NCI-H1930 (cell line): ENCODE results near the gene MCF2L.
"Not testable (repeated sequence)": the region's sequence is repeated elsewhere in the genome, so short reads cannot be mapped to it uniquely, and the experiment has no call there.

Experiments used
- DNase-seq, 2 experiments: peaks; one replicate each; lab custom pipeline; 2025; lab: John Stamatoyannopoulos, UW

Gene MCF2L, protein sequence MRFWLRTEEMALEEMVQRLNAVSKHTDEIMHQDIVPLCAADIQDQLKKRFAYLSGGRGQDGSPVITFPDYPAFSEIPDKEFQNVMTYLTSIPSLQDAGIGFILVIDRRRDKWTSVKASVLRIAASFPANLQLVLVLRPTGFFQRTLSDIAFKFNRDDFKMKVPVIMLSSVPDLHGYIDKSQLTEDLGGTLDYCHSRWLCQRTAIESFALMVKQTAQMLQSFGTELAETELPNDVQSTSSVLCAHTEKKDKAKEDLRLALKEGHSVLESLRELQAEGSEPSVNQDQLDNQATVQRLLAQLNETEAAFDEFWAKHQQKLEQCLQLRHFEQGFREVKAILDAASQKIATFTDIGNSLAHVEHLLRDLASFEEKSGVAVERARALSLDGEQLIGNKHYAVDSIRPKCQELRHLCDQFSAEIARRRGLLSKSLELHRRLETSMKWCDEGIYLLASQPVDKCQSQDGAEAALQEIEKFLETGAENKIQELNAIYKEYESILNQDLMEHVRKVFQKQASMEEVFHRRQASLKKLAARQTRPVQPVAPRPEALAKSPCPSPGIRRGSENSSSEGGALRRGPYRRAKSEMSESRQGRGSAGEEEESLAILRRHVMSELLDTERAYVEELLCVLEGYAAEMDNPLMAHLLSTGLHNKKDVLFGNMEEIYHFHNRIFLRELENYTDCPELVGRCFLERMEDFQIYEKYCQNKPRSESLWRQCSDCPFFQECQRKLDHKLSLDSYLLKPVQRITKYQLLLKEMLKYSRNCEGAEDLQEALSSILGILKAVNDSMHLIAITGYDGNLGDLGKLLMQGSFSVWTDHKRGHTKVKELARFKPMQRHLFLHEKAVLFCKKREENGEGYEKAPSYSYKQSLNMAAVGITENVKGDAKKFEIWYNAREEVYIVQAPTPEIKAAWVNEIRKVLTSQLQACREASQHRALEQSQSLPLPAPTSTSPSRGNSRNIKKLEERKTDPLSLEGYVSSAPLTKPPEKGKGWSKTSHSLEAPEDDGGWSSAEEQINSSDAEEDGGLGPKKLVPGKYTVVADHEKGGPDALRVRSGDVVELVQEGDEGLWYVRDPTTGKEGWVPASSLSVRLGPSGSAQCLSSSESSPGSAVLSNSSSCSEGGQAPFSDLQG

DNA sequence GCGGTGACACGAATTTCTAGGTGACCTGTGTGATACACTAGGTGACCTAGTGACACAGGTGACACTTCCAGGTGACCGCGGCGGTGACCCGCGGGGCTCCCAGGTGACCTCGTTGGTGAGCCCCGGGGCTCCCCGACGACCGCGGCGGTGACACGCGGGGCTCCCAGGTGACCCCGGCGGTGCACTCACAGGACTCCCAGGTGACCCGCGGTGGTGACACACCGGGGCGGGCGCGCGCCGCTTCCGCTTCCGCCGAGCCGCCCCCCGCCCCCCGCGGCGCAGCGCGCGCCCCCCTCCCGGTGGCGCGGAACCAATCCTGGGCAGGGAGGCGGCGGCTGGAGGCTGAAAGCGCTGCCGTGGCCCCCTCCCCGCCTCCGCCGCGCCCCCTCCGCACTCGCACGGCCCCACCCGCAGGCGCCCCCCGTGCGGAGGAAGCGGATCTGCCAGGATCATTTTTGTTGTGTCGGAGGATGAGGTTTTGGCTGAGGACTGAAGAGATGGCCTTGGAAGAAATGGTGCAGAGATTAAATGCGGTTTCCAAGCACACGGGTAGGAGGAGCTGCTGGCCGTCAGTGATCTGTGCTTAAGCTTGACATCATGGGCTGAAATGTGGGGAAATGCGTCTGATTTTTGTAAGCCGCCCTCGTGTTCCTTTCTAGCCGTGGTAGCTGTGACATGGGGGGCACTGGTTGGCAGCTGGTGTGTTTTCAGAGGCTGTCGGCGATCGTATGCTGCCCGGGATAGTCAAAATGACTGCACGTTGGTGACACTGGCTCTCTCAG, at the start of gene MCF2L:
MCF2L (plus strand) TSS at position 305 of the 782 bp plus-strand sequence; CDS start at position 471, 166 bp downstream.
- DNase-seq, result peak; percentile 49 to 72

DNA sequence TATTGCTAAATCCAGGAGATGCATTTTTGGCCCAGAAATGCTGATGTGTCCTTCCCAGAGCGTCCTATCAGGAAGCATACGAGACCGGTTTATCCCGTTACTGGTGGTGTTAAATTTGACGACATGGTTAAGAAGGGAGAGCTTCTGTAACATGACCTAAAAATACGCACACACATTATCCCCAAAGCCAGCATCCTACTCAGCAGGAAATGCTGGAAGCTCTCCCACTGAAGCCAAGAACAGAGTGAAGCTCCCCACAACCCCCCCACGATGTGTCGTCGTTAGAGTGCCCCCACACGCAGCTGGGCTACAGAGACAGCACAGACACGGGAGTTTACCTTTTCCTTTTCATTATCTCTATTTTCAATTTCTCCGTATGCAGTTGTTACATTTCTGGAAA, 45.1 kb upstream of the MCF2L start:
- DNase-seq, result no peak

DNA sequence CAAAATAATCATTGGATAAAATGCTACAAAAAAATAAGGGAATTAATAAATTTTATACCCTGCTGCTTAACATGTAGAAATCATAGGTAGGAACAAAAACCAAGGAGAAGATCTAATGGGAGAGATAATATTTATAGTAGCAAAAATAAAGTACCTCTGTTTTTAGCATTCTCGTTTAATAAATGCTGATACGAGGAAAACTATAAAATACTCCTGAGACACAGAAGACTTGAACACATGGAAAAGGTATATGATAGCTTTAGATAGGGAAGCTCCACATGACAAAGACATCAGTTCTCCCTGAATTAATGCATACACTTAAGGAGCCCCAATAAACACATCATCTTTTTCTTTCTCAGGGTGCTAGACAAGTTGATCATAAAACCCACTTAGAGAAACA, 44.6 kb upstream of the MCF2L start:
- DNase-seq, result no peak

DNA sequence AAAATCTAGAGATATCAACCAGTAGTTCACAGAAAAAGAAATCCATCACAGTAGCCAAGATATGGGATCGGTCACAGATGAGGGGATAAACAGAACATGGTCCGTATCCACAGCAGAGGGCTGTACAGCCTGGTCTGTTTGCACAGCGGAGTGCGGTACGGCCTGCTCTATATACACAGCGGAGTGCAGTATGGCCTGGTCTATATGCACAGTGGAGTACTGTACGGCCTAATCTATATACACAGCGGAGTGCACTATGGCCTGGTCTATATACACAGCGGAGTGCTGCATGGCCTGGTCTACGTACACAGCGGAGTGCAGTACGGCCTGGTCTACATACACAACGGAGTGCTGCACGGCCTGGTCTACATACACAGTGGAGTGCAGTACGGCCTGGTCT, 43.0 kb upstream of the MCF2L start:
- DNase-seq, result no peak

DNA sequence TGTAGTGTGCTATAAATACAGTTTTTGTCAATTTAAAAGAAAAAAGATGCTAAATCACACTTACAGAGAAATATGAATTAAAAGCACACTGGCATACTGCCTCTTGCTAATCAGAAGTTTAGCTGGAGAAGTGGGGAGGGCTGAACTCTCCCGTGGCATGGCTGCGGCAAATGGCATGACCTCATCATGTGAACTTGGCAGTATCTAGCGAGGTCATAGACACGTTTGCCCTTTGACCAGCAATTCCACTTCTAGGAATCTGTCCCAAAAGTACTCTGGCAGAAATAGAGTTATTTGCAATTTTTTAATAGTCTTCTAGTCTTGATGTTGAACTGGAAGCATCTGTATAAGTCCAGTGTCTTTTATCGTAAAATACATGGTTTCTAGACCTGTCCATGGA, 42.0 kb upstream of the MCF2L start:
- DNase-seq, result no peak

DNA sequence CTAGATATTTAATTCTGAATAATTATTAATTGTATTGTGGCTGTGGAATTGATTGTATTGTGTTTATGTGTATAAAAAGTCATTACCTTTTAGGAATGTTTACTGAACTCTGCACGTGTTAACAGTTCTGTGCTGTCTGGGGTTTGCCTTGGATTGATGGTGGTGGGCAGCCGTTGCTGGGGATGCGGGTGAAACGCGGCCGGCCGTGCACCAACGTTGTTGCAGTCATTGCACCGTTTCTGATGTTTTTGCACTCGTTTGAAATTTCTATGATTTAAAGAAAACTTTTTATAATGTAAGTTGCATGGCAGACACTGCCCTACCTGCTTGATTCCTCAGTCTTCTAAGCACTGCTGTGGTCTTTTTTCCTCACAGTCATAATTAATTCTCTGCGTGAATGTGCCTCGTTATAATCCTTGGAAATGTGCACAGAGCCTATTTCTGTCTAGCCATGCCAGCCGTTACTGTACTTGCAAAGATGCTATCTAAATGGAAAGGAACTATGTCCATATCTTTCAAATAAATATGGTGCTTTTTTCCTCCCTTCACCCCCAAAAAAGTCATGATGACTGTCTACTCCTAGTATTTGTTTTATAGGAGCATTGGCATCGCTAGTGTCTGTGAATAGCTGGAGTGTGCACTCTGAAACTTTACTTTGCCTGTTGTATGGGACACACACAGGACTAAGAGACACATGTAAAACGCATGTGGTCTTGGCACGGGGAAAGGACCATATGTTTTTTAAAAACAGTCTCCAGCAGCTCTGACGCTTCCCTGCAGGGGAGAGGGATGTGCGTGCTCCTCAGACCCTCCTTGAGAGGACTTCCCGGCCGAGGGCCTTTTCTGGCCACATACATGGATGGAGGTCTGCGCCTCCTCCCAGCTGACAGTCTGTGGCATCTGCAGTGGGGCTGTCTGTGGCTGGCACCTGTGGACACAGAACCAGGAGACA, 40.7 kb upstream of the MCF2L start:
- no peak for DNase-seq

DNA sequence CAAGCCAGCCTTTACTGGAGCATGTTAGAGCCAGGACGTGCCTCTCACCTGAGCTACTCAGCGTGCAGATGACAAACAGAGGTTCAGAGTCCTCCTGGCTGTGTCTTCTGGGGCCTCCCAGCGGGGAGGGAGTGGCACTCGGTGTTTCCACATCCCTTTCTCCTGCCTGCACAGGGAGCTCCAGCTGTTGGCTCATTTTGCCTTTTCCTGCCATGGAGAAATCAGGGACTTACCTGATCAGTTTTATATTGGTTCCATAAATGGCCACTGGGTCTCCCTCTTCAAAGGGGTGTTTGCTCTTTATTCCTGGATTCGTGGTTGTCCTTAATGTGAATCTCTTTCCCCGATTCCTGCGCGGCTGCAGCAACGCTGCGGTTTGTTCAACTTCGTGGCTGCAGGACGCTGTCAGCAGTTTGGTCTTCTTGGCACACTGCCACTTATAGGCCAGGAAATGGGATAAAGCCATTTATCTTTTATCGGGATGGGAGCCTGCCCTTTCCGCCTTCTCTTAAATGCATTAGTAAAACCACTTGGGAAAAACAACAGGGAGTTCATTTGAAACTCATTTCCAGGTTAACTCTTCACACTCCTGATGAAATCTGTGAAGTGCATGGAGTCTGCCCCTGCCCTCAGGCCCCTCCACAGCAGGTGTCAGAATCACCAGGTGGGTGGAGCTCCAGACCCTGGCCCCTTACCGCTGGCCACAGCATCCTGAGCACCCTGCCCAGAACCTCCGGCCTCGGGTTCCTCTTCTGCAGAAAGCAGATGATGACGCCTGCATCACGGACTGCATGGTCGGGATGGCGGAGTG, 39.8 kb upstream of the MCF2L start:
- no peak for DNase-seq

DNA sequence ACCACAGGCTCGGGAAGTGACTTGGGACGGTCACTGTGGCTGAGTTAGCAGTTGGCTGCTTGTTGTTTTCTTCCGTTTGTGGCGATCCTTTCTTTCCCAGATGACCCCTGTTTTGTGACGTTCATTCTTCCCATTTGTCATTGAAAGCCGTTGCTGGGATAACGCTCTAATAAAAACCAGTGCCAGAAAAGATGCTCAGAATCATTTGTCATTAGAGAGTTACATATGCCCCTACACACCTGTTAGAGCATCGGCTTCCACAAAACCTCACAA, 39.3 kb upstream of the MCF2L start:
- no peak for DNase-seq

DNA sequence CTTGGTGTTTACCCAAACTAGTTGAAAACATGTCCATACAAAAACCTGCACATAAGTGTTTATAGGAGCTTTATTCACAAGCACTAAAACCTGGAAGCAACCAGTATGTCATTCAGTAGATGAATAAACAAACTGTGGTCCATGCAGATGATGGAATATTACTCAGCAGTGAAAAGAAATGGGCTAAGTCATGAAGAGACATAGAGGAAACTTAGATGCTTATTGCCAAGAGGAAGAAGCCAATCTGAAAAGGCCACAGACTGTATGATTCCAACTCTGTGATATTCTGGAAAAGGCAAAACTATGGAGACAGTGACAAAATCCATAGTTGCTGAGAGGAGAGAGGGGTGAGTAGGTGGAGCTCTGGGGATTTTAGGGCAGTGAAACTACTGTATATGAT, 38.8 kb upstream of the MCF2L start:
- no peak for DNase-seq

DNA sequence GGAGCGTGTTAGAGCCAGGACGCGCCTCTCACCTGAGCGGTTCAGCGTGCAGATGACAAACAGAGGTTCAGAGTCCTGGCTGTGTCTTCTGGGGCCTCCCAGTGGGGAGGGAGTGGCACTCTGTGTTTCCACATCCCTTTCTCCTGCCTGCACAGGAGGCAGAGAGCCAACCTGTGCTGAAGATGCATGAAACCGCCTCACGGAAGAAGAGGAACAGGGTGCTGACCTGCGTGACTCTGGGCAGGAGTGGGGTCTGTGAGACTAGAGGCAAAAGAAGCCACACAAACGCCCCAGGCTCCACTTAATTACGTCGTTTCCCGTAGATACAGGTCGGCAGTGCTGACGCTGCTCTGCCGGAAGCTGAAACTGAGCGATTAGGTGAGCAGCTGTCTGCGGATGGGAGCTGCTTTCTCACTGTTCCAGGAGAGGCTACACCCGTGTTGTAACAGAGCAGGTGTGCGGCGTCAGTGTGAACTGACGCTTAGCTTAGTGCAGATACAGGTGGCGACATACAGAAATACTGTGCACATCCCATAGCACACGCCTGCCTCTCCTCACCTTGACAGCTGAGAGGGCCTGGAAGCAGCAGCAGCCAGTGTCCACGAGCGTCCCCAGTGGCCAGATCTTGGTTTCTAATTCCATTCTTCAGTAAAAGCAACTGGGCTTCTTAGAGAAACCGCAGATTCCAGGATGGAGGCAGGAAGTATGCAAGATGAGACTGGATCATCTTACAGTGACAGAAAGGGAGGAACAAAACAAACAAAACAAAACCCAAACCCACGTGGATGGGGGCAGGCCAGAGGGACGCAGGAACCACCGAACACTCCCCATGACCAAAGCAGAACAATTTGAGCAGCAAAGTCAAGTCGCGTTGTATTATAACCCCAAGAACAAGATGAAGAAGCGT, 37.7 kb upstream of the MCF2L start:
- peak; percentile 62 to 71 for DNase-seq

DNA sequence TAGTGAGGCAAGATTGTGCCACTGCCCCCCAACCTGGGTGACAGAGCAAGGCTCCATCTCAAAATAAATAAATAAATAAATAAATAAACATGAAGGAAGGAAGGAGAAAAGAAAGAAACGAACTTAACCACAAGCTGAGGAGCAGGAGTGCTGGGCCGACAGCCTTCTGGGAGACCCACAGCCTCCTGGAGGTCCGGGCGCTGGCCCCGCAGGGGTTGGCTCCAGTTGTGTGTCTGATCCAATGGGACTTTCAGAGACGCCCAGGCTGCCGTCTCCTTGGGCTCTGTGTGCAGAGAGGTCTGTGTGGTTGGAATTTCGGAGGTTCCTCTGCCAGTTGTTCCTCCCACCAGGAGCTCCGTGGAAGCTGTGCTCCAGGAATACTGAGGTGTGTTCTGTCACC, 36.0 kb upstream of the MCF2L start:
- DNase-seq, result no peak

DNA sequence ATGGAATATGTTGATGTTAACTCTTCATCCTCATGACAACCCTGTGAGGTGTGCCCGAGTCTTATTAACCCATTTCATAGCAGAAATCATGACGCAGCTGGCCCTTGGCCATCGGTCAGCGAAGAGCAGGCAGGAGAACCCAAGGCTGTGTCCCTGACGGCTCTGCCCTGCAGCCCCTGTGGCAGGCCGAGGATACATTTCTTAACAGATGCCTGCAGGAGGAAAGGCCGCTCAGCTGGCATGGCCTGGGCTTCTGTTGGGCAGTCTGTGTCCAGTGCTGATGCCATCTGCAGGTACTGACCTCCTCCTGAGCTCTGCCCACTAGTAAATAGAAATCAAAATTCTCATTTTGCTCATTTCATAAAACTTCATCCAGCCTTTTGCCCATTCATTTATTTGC, 35.4 kb upstream of the MCF2L start:
- no peak for DNase-seq

DNA sequence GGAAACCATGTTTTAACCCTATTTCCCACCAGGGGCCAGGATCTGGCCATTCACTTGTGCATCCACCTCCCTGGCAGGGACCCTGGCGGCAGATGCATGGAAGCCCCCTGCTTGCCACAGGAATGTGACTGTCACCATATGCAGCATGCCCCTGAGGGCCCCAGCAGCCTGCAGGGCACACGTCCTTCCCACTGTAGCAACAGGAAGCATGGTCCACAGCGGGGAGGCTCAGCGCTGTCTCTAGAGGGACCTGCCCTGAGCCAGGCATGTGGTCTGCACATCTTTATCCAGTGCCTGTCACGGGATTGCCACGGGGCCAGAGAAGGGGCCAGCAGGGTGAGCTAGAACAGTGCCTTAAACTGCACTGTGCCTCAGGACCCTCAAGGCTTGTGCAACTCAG, 34.9 kb upstream of the MCF2L start:
- no peak for DNase-seq

DNA sequence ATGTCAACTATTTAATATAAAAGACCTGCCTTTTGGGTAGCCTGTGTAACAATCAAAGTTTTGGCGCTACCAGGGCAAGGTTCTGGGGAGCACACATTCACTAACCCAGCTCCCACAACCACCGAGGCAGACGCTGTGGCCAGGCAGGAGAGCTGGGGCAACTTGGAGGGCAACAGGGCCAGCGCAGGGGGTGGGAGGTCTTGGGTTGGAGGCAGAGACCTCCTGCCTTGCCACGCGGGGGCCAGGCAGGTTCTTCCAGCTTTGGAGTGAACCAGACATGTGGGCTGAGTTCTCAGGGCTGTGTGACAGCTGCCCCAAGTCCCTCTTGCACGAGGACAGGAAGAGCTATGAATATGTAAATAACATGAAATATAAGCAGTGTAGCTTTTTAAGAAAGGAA, 30.3 kb upstream of the MCF2L start:
- DNase-seq, result no peak

DNA sequence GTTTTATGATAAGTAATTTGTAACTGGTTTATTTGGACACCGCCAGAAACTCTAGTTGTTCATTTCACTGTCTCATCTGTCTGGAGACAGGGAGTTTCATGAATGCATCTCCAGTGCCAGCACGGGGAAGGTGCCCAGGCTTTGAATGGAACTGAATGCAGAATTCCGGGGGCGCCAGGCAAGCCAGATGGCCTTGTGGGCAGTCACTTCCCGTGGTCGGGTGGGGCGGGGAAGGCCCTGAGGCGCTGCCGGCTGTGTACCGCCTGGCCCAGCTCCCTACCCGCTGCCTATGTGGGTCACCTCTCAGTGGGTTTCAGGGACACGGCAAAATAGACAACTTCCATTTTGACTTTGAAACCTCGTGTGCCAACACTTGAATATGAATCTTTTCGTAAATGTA, 28.8 kb upstream of the MCF2L start:
- no peak for DNase-seq

DNA sequence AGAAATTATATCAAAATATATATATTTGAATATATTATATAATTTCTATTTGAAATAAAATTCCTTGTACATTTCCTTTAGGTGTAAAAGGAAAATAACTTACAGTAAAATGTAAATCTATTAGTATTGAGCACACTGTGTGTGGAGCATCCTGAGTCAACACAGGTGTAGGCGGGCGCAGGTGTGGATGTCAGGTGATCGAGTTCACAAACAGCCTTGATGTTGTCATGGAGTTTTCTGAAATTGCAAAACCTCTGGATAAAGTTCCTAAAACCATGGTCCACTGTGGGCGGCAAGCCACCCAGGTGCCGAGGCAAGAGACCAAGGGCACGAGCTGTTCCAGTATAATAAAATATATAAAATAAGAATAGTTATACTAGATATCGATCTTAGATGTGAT, 27.7 kb upstream of the MCF2L start:
- no peak for DNase-seq

DNA sequence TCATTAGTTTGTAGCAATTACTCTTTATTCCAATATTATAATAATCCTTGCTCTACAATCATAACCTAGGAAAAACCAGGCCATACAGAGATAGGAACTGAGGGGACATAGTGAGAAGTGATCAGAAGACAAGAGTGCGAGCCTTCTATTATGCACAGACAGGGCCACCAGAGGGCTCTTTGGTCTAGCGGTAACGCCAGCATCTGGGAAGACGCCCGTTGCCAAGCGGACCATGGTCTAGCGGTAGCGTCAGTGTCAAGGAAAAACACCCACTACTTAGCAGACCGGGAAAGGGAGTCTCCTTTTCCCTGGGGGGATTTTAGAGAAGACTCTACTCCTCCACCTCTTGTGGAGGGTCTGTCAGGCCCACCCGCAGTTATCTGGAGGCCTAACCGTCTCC, 27.2 kb upstream of the MCF2L start:
- not testable (repeated sequence) for DNase-seq

DNA sequence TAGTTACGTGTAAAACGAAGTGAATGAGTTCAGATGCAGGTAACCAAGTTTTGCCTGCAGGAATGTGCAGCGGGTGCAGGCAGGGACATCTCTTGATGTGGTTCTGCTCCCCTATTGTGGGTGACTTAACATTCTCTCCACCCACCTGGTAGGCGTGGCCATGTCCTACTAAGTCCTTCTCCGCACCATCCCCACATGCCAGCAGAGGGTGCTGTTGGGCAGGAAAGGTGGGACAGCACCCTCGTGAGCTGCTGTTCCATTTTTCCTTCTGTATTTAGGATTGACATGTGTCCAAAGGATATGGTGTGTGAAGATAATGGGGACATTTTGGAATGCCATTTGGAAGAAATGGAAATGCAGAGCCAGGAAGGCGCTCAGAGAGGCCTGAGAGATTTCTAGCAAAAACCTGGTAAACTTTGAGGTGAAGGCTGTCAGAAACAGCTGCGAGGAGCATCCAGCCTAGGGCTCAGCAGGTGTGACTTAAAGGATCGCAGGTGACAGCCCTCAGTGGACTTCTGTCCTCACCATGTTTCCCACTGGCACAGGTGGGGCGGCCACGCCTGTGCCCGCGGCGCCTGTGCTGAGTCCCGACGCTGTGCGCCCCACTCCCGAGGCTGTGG, 26.2 kb upstream of the MCF2L start:
- DNase-seq, result peak; percentile 97
